ENCODE measurements around the gene GYPB. TPM values are rescaled to one million over a fixed set of nuclear protein-coding genes. Genes with fewer than 3 reads are reported as not detected.
"Not testable (repeated sequence)": the region's sequence is repeated elsewhere in the genome, so short reads cannot be mapped to it uniquely, and the experiment has no call there.

The GYPB gene
- total RNA-seq (2012; rRNA removed) = not detected in 2 replicates

- H3K4me2 ChIP-seq (ENCODE audit: low read length); H3K9me3 ChIP-seq (replicated peaks; ENCODE audit: low read length); H3K9ac ChIP-seq (ENCODE audit: low read depth, low read length); H3K27me3 ChIP-seq (ENCODE audit: control insufficient read depth, insufficient read depth, low read length); H3K4me3 ChIP-seq (ENCODE audit: low read length); H3K36me3 ChIP-seq (ENCODE audit: insufficient read depth, low read length); H3K4me1 ChIP-seq (ENCODE audit: control insufficient read depth, insufficient read depth, low read length): not testable (repeated sequence)
Observed at GRCh38 chr4:144019277-144019676, at the start of gene GYPB. TSS of gene GYPB (minus strand) at chr4:144019380. CDS start at chr4:144019287, 93 bp downstream.

- not testable (repeated sequence) for H3K9me3 ChIP-seq (replicated peaks; ENCODE audit: low read length); H3K4me1 ChIP-seq (ENCODE audit: control insufficient read depth, insufficient read depth, low read length); H3K9ac ChIP-seq (ENCODE audit: low read depth, low read length); H3K4me2 ChIP-seq (ENCODE audit: low read length); H3K4me3 ChIP-seq (ENCODE audit: low read length); H3K36me3 ChIP-seq (ENCODE audit: insufficient read depth, low read length); H3K27me3 ChIP-seq (ENCODE audit: control insufficient read depth, insufficient read depth, low read length)
Observed at GRCh38 chr4:144061556-144061955, 42.4 kb upstream of the GYPB start.

GRCh38 chr4:144060234-144060859 lies 41.2 kb upstream of the GYPB start:
- not testable (repeated sequence) for H3K9ac ChIP-seq (ENCODE audit: low read depth, low read length); H3K9me3 ChIP-seq (replicated peaks; ENCODE audit: low read length); H3K36me3 ChIP-seq (ENCODE audit: insufficient read depth, low read length); H3K4me1 ChIP-seq (ENCODE audit: control insufficient read depth, insufficient read depth, low read length); H3K27me3 ChIP-seq (ENCODE audit: control insufficient read depth, insufficient read depth, low read length); H3K4me2 ChIP-seq (ENCODE audit: low read length); H3K4me3 ChIP-seq (ENCODE audit: low read length)

- no peaks in the 10 kb centered on the region for H3K36me3 ChIP-seq (ENCODE audit: insufficient read depth, low read length)
- H3K4me1 ChIP-seq (ENCODE audit: control insufficient read depth, insufficient read depth, low read length) = no peaks in the 10 kb centered on the region
- no peak overlapping the region for H3K4me3 ChIP-seq (ENCODE audit: low read length)
Observed at GRCh38 chr4:144056800-144057199, 37.6 kb upstream of the GYPB start.

GRCh38 chr4:144055336-144055735 lies 36.2 kb upstream of the GYPB start:
- not testable (repeated sequence) for H3K9ac ChIP-seq (ENCODE audit: low read depth, low read length); H3K4me2 ChIP-seq (ENCODE audit: low read length); H3K4me1 ChIP-seq (ENCODE audit: control insufficient read depth, insufficient read depth, low read length); H3K27me3 ChIP-seq (ENCODE audit: control insufficient read depth, insufficient read depth, low read length); H3K4me3 ChIP-seq (ENCODE audit: low read length); H3K9me3 ChIP-seq (replicated peaks; ENCODE audit: low read length); H3K36me3 ChIP-seq (ENCODE audit: insufficient read depth, low read length)

More at GRCh38 chr4:144056800-144057199, 37.6 kb upstream of the GYPB start:
- Histone ChIP-seq H3K27me3 (ENCODE audit: control insufficient read depth, insufficient read depth, low read length) (no peaks in the 10 kb centered on the region), H3K4me2 (ENCODE audit: low read length) (no peak overlapping the region), H3K9ac (ENCODE audit: low read depth, low read length) (no peak overlapping the region), H3K9me3 (replicated peaks; ENCODE audit: low read length) (no peaks in the 10 kb centered on the region)

GRCh38 chr4:144051494-144051893 lies 32.3 kb upstream of the GYPB start:
- not testable (repeated sequence) for H3K9ac ChIP-seq (ENCODE audit: low read depth, low read length); H3K36me3 ChIP-seq (ENCODE audit: insufficient read depth, low read length); H3K27me3 ChIP-seq (ENCODE audit: control insufficient read depth, insufficient read depth, low read length); H3K4me3 ChIP-seq (ENCODE audit: low read length); H3K4me1 ChIP-seq (ENCODE audit: control insufficient read depth, insufficient read depth, low read length); H3K4me2 ChIP-seq (ENCODE audit: low read length); H3K9me3 ChIP-seq (replicated peaks; ENCODE audit: low read length)

- not testable (repeated sequence) for H3K9me3 ChIP-seq (replicated peaks; ENCODE audit: low read length); H3K4me3 ChIP-seq (ENCODE audit: low read length); H3K27me3 ChIP-seq (ENCODE audit: control insufficient read depth, insufficient read depth, low read length); H3K4me1 ChIP-seq (ENCODE audit: control insufficient read depth, insufficient read depth, low read length); H3K4me2 ChIP-seq (ENCODE audit: low read length); H3K36me3 ChIP-seq (ENCODE audit: insufficient read depth, low read length); H3K9ac ChIP-seq (ENCODE audit: low read depth, low read length)
Observed at GRCh38 chr4:144050631-144051030, 31.5 kb upstream of the GYPB start.

- H3K9me3 ChIP-seq (replicated peaks; ENCODE audit: low read length); H3K9ac ChIP-seq (ENCODE audit: low read depth, low read length); H3K27me3 ChIP-seq (ENCODE audit: control insufficient read depth, insufficient read depth, low read length); H3K4me2 ChIP-seq (ENCODE audit: low read length); H3K36me3 ChIP-seq (ENCODE audit: insufficient read depth, low read length); H3K4me1 ChIP-seq (ENCODE audit: control insufficient read depth, insufficient read depth, low read length); H3K4me3 ChIP-seq (ENCODE audit: low read length): not testable (repeated sequence)
Observed at GRCh38 chr4:144049495-144050424, 30.6 kb upstream of the GYPB start.

GRCh38 chr4:144044936-144045335 lies 25.8 kb upstream of the GYPB start:
- H3K4me2 ChIP-seq (ENCODE audit: low read length); H3K4me1 ChIP-seq (ENCODE audit: control insufficient read depth, insufficient read depth, low read length); H3K27me3 ChIP-seq (ENCODE audit: control insufficient read depth, insufficient read depth, low read length); H3K9ac ChIP-seq (ENCODE audit: low read depth, low read length); H3K36me3 ChIP-seq (ENCODE audit: insufficient read depth, low read length); H3K9me3 ChIP-seq (replicated peaks; ENCODE audit: low read length): not testable (repeated sequence)
- peak overlapping the region; percentile 49 for H3K4me3 ChIP-seq (ENCODE audit: low read length)

- H3K4me3 ChIP-seq (ENCODE audit: low read length) = not testable (repeated sequence)
Observed at GRCh38 chr4:144032580-144032979, 13.4 kb upstream of the GYPB start.

GRCh38 chr4:144031875-144032274 lies 12.7 kb upstream of the GYPB start:
- not testable (repeated sequence) for H3K27me3 ChIP-seq (ENCODE audit: control insufficient read depth, insufficient read depth, low read length); H3K4me2 ChIP-seq (ENCODE audit: low read length); H3K9ac ChIP-seq (ENCODE audit: low read depth, low read length)

More at GRCh38 chr4:144032580-144032979, 13.4 kb upstream of the GYPB start:
- not testable (repeated sequence) for H3K27me3 ChIP-seq (ENCODE audit: control insufficient read depth, insufficient read depth, low read length); H3K36me3 ChIP-seq (ENCODE audit: insufficient read depth, low read length); H3K9me3 ChIP-seq (replicated peaks; ENCODE audit: low read length); H3K9ac ChIP-seq (ENCODE audit: low read depth, low read length); H3K4me1 ChIP-seq (ENCODE audit: control insufficient read depth, insufficient read depth, low read length); H3K4me2 ChIP-seq (ENCODE audit: low read length)

GRCh38 chr4:144031369-144031768 lies 12.2 kb upstream of the GYPB start:
- not testable (repeated sequence) for H3K4me3 ChIP-seq (ENCODE audit: low read length); H3K9ac ChIP-seq (ENCODE audit: low read depth, low read length); H3K27me3 ChIP-seq (ENCODE audit: control insufficient read depth, insufficient read depth, low read length); H3K9me3 ChIP-seq (replicated peaks; ENCODE audit: low read length); H3K4me1 ChIP-seq (ENCODE audit: control insufficient read depth, insufficient read depth, low read length); H3K36me3 ChIP-seq (ENCODE audit: insufficient read depth, low read length); H3K4me2 ChIP-seq (ENCODE audit: low read length)

More at GRCh38 chr4:144031875-144032274, 12.7 kb upstream of the GYPB start:
- H3K4me1 ChIP-seq (ENCODE audit: control insufficient read depth, insufficient read depth, low read length); H3K4me3 ChIP-seq (ENCODE audit: low read length); H3K9me3 ChIP-seq (replicated peaks; ENCODE audit: low read length); H3K36me3 ChIP-seq (ENCODE audit: insufficient read depth, low read length): not testable (repeated sequence)
